ENCODE data around the gene PPP1R3D.

GRCh38 chr20:59945731-59946130 lies 5.6 kb upstream of the PPP1R3D start:
- no peak for TF ChIP-seq SUZ12 (IDR thresholded peaks at IDR 0.05)
- TF ChIP-seq FOXK2 (IDR thresholded peaks at IDR 0.05) = no peak
- TF ChIP-seq FOXM1 (IDR thresholded peaks at IDR 0.05; ENCODE audit: borderline replicate concordance) = no peak
- no peak for TF ChIP-seq BHLHE40 (IDR thresholded peaks at IDR 0.05; ENCODE audit: borderline replicate concordance)
- no peak for TF ChIP-seq PKNOX1 (IDR thresholded peaks at IDR 0.05)
- TF ChIP-seq NFRKB (IDR thresholded peaks at IDR 0.05) = no peak
- no peak for TF ChIP-seq ZNF384 (IDR thresholded peaks at IDR 0.05)
- TF ChIP-seq ARNT (IDR thresholded peaks at IDR 0.05) = no peak
- no peak for TF ChIP-seq TARDBP (IDR thresholded peaks at IDR 0.05)
- no peak for TF ChIP-seq SP1 (IDR thresholded peaks at IDR 0.05)
- TF ChIP-seq ELF4 (IDR thresholded peaks at IDR 0.05) = no peak
- no peak for TF ChIP-seq FOXA1 (IDR thresholded peaks at IDR 0.05)
